HepG2 (cell line): Measurements from ENCODE around the gene EXOC3L4. TPM values are rescaled to one million over a fixed set of nuclear protein-coding genes. Genes with fewer than 3 reads are reported as not detected.

ENCODE experiments used
- AGO2 ChIP-seq: fragments of 200-400 bp; formaldehyde crosslinking; optimal IDR thresholded peaks from 2 replicates; pipeline ENCODE3; 2017; ENCODE audit warnings: mild to moderate bottlenecking, low read depth, low read length, moderate library complexity
- BCL3 ChIP-seq: sonication (generic); formaldehyde crosslinking; IDR thresholded peaks from 2 replicates; pipeline ENCODE4 v1.5.1; 2020; ENCODE audit warnings: mild to moderate bottlenecking, missing genetic modification reagents, moderate library complexity
- CREBL2 ChIP-seq: sonication (generic); formaldehyde crosslinking; IDR thresholded peaks from 2 replicates; pipeline ENCODE4 v1.8.1; 2023; ENCODE audit warnings: missing genetic modification reagents, mild to moderate bottlenecking, borderline replicate concordance
- DZIP1 ChIP-seq: sonication (generic); formaldehyde crosslinking; IDR thresholded peaks from 2 replicates; pipeline ENCODE4 v1.5.0; 2020; ENCODE audit warnings: mild to moderate bottlenecking, missing genetic modification reagents
- EZH2 ChIP-seq: conservative IDR thresholded peaks from 2 replicates; pipeline ENCODE4 v1.6.1; 2012; ENCODE audit warnings: mild to moderate bottlenecking, low read depth, low read length, moderate library complexity
- FIP1L1 ChIP-seq: fragments of 200-400 bp; formaldehyde crosslinking; IDR thresholded peaks from 2 replicates; pipeline ENCODE4 v1.6.1; 2018; ENCODE audit warnings: low read depth, mild to moderate bottlenecking, low read length, moderate library complexity, borderline replicate concordance; ENCODE audit not compliant: insufficient read depth
- FLYWCH1 ChIP-seq: sonication (generic); formaldehyde crosslinking; IDR thresholded peaks from 2 replicates; pipeline ENCODE4 v1.8.1; 2023; ENCODE audit warnings: mild to moderate bottlenecking, missing genetic modification reagents
- IRF2 ChIP-seq: IDR thresholded peaks from 2 replicates; pipeline ENCODE4 v1.6.1; 2018; ENCODE audit warnings: missing genetic modification reagents, missing compliant biosample characterization
- KLF11 ChIP-seq: IDR thresholded peaks from 2 replicates; pipeline ENCODE4 v1.6.1; 2016; ENCODE audit warnings: missing compliant biosample characterization
- MAFF ChIP-seq: IDR thresholded peaks from 2 replicates; pipeline ENCODE4 v1.6.1; 2011; ENCODE audit warnings: low read depth, low read length, improper control_type of control experiment
- MED13 ChIP-seq: sonication (generic); formaldehyde crosslinking; IDR thresholded peaks from 2 replicates; pipeline ENCODE4 v1.5.0; 2020; ENCODE audit warnings: missing genetic modification reagents
- MXD3 ChIP-seq: IDR thresholded peaks from 2 replicates; pipeline ENCODE4 v1.6.1; 2016; ENCODE audit warnings: mild to moderate bottlenecking, missing biosample characterization, missing genetic modification reagents
- MYC ChIP-seq: sonication (generic); formaldehyde crosslinking; IDR thresholded peaks from 2 replicates; pipeline ENCODE4 v1.9.0; 2021; ENCODE audit warnings: missing genetic modification reagents, borderline replicate concordance
- PRDM4 ChIP-seq: sonication (generic); formaldehyde crosslinking; IDR thresholded peaks from 2 replicates; pipeline ENCODE4 v1.9.0; 2021; ENCODE audit warnings: missing genetic modification reagents, borderline replicate concordance
- ZC3H13 ChIP-seq: sonication (generic); formaldehyde crosslinking; IDR thresholded peaks from 2 replicates; pipeline ENCODE4 v1.8.1; 2023; ENCODE audit warnings: mild to moderate bottlenecking, missing genetic modification reagents, moderate library complexity
- ZFP1 ChIP-seq: IDR thresholded peaks from 2 replicates; pipeline ENCODE4 v1.6.1; 2016
- ZNF230 ChIP-seq: sonication (generic); formaldehyde crosslinking; IDR thresholded peaks from 2 replicates; pipeline ENCODE4 v1.4.0; 2020; ENCODE audit warnings: mild to moderate bottlenecking, missing genetic modification reagents
- ZNF274 ChIP-seq: sonication (generic); formaldehyde crosslinking; IDR thresholded peaks from 2 replicates; pipeline ENCODE4 v1.5.1; 2020; ENCODE audit warnings: mild to moderate bottlenecking, missing genetic modification reagents
- ZNF333 ChIP-seq: sonication (generic); formaldehyde crosslinking; IDR thresholded peaks from 2 replicates; pipeline ENCODE4 v1.4.0; 2020; ENCODE audit warnings: mild to moderate bottlenecking, missing genetic modification reagents, borderline replicate concordance
- ZNF383 ChIP-seq: sonication (generic); formaldehyde crosslinking; IDR thresholded peaks from 2 replicates; pipeline ENCODE4 v1.4.0; 2020; ENCODE audit warnings: missing genetic modification reagents, mild to moderate bottlenecking, borderline replicate concordance
- ZNF547 ChIP-seq: sonication (generic); formaldehyde crosslinking; IDR thresholded peaks from 2 replicates; pipeline ENCODE4 v1.5.1; 2020; ENCODE audit warnings: mild to moderate bottlenecking, missing genetic modification reagents
- ZNF780A ChIP-seq: sonication (generic); formaldehyde crosslinking; IDR thresholded peaks from 2 replicates; pipeline ENCODE4 v1.8.0; 2022; ENCODE audit warnings: mild to moderate bottlenecking, missing genetic modification reagents, moderate library complexity
- ZNF891 ChIP-seq: sonication (generic); formaldehyde crosslinking; IDR thresholded peaks from 2 replicates; pipeline ENCODE4 v1.5.0; 2020; ENCODE audit warnings: mild to moderate bottlenecking, missing genetic modification reagents
- polyA plus RNA-seq, 8 experiments: library from polyadenylated mRNA; depleted of rRNA in 3 of 8; stranded (reverse) in 7 of 8; unstranded in 1 of 8; fragments of >200 nt; fragmentation: Illumina TruSeq in 4 of 8; extraction: Trizol in 4 of 8; gene quantifications; 2 replicates each; pipeline versions ENCODE4 v1.2.1 to v1.2.3, GENCODE V29; 2011 to 2016; ENCODE audit warnings: low read depth in 4 of 8, missing spikeins in 1 of 8, mixed read lengths in 1 of 8; ENCODE audit not compliant: insufficient read depth in 1 of 8
- total RNA-seq, 5 experiments: library from RNA; depleted of rRNA; stranded (reverse); fragments of >200 nt; fragmentation: Illumina TruSeq; extraction: Trizol; gene quantifications; 2 replicates each; pipeline ENCODE4 v1.2.3, GENCODE V29; 2016; ENCODE audit warnings: low read depth in 1 of 5

Gene EXOC3L4
- total and polyA plus RNA-seq, 2 of the 13 experiments (the other 11 are each of a cell fraction or from before 2014, with no cell fraction given): 11.8 to 27.0 TPM

GRCh38 chr14:103100281-103101121, 6.0 kb downstream of the EXOC3L4 start (continued):
- TF ChIP-seq ZNF780A (CRISPR knock-in tag) (no peak), ZFP1 (CRISPR knock-in tag) (peak; percentile 41; the same call in 1 of the 2 replicates), AGO2 (peak; percentile 85), MXD3 (CRISPR knock-in tag) (no peak; the same call in none of the 2 replicates), MAFF (no peak), ZNF274 (CRISPR knock-in tag) (peak; percentile 76; the same call in 1 of the 2 replicates), ZNF891 (CRISPR knock-in tag) (peak; percentile 64; the same call in 1 of the 2 replicates), ZNF230 (CRISPR knock-in tag) (peak; percentile 81; the same call in 1 of the 2 replicates), ZNF547 (CRISPR knock-in tag) (peak; percentile 28; the same call in 1 of the 2 replicates), IRF2 (CRISPR knock-in tag) (peak; percentile 91), MED13 (peak; percentile 87; the same call in 1 of the 2 replicates), PRDM4 (CRISPR knock-in tag) (no peak), CREBL2 (CRISPR knock-in tag) (no peak), FLYWCH1 (CRISPR knock-in tag) (no peak), ZNF333 (no peak), FIP1L1 (no peak; the same call in 1 of the 2 replicates), DZIP1 (CRISPR knock-in tag) (peak; percentile 82; the same call in 1 of the 2 replicates), ZC3H13 (CRISPR knock-in tag) (no peak; the same call in 1 of the 2 replicates), BCL3 (CRISPR knock-in tag) (peak; percentile 79), ZNF383 (CRISPR knock-in tag) (0 out of 2 replicates have a peak, but pooled peaks have one; percentile 69), MYC (CRISPR knock-in tag) (peak; percentile 78), KLF11 (CRISPR knock-in tag) (no peak), EZH2 (no peak)
